GM23338 (cell line): ENCODE results near the gene DDX24.

Experiments
- EZH2 ChIP-seq: fragments of 200-600 bp; sonication (generic); IDR thresholded peaks from one replicate; pipeline ENCODE4 v1.8.0; 2017; ENCODE audit warnings: antibody characterized with exemption, mild to moderate bottlenecking, low read depth; ENCODE audit not compliant: unreplicated experiment
- POLR2AphosphoS5 ChIP-seq: IDR thresholded peaks from 2 replicates; pipeline ENCODE4 v1.6.1; 2016; ENCODE audit warnings: antibody characterized with exemption, low read depth
- TF ChIP-seq, protein P1 (sequence below): IDR thresholded peaks from one replicate; pipeline ENCODE4 v1.6.1; 2018; ENCODE audit warnings: antibody characterized with exemption; ENCODE audit not compliant: unreplicated experiment

DNA sequence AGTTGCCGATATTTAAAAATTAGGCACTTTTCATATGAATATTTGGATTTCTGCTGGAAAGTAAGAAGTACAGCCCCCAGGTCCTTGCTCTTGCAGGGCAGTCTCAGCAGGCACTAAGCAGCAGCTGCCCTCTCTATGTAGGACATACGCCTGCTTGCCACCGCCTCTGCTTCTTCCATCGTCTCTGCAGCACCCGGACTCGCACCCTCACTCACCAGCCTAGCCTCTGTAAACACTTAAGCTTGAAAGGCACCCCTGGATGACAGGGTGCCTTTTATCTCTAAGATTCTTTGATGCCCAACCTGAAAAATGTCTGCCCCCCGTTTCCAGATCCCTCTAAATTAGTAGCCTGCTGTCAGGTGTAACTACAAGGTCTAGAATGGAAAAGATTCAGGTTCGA lies 35.9 kb downstream of the DDX24 start:
- TF ChIP-seq EZH2 = no peak
- TF ChIP-seq, protein P1, sequence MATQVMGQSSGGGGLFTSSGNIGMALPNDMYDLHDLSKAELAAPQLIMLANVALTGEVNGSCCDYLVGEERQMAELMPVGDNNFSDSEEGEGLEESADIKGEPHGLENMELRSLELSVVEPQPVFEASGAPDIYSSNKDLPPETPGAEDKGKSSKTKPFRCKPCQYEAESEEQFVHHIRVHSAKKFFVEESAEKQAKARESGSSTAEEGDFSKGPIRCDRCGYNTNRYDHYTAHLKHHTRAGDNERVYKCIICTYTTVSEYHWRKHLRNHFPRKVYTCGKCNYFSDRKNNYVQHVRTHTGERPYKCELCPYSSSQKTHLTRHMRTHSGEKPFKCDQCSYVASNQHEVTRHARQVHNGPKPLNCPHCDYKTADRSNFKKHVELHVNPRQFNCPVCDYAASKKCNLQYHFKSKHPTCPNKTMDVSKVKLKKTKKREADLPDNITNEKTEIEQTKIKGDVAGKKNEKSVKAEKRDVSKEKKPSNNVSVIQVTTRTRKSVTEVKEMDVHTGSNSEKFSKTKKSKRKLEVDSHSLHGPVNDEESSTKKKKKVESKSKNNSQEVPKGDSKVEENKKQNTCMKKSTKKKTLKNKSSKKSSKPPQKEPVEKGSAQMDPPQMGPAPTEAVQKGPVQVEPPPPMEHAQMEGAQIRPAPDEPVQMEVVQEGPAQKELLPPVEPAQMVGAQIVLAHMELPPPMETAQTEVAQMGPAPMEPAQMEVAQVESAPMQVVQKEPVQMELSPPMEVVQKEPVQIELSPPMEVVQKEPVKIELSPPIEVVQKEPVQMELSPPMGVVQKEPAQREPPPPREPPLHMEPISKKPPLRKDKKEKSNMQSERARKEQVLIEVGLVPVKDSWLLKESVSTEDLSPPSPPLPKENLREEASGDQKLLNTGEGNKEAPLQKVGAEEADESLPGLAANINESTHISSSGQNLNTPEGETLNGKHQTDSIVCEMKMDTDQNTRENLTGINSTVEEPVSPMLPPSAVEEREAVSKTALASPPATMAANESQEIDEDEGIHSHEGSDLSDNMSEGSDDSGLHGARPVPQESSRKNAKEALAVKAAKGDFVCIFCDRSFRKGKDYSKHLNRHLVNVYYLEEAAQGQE = no peak
- TF ChIP-seq POLR2AphosphoS5 = no peak
